Peyer's patch (tissue), 4 donors: ENCODE data around the gene NARS2.

Experiments used
- CTCF ChIP-seq, 6 experiments: fragments of 450-650 bp in 4 of 6; fragments of 200-600 bp in 2 of 6; sonication (generic) in 1 of 6; IDR thresholded peaks; one replicate each; pipeline ENCODE4 v1.5.1; 2017 to 2019; ENCODE audit warnings: antibody characterized with exemption in 6 of 6, mild to moderate bottlenecking in 3 of 6, moderate library complexity in 1 of 6
- POLR2A ChIP-seq, 2 donors: fragments of 450-650 bp; IDR thresholded peaks; one replicate each; pipeline ENCODE4 v1.5.1; 2017; ENCODE audit warnings: antibody characterized with exemption in 2 of 2, mild to moderate bottlenecking in 2 of 2, moderate library complexity in 2 of 2

- no peak for TF ChIP-seq POLR2A (IDR thresholded peaks at IDR 0.05)
- no peak for TF ChIP-seq CTCF (IDR thresholded peaks at IDR 0.05)
These were observed 70.0 kb downstream of the NARS2 start for GRCh38 chr11:78504708-78505107.
